Fibroblast of lung (primary cell): ENCODE measurements around the gene SYNM. TPM values are rescaled to one million over a fixed set of nuclear protein-coding genes. Genes with fewer than 3 reads are reported as not detected.

Source experiments
- DNase-seq, 2 donors: peaks; one replicate each; pipeline versions ENCODE4 v3.0.0 to v3.0.0-alpha.2; 2010; ENCODE audit warnings: low read depth in 2 of 2
- H2AFZ ChIP-seq: 2 replicates; pipeline ENCODE4 v1.5.1; 2012; ENCODE audit warnings: low read length, control low read depth, inconsistent platforms
- H3K27ac ChIP-seq: 2 replicates; pipeline ENCODE4 v1.5.1; 2011; ENCODE audit warnings: low read length, control low read depth; ENCODE audit not compliant: insufficient read depth
- H3K27me3 ChIP-seq: 2 replicates; pipeline ENCODE4 v1.5.1; 2011; ENCODE audit warnings: mild to moderate bottlenecking, low read length; ENCODE audit not compliant: control insufficient read depth, insufficient read depth
- H3K36me3 ChIP-seq: 2 replicates; pipeline ENCODE4 v1.5.1; 2011; ENCODE audit warnings: low read length; ENCODE audit not compliant: control insufficient read depth, insufficient read depth
- H3K4me1 ChIP-seq: 2 replicates; pipeline ENCODE4 v1.5.1; 2011; ENCODE audit warnings: low read length; ENCODE audit not compliant: control insufficient read depth, insufficient read depth; ENCODE audit errors: extremely low read depth
- H3K4me2 ChIP-seq: 2 replicates; pipeline ENCODE4 v1.5.1; 2011; ENCODE audit warnings: low read length, control low read depth; ENCODE audit not compliant: insufficient read depth; ENCODE audit errors: extremely low read depth
- H3K4me3 ChIP-seq, 4 experiments: fragments of 200-600 bp in 1 of 4; sonication (generic) in 1 of 4; replicated peaks in 1 of 4; 2 replicates each; pipeline ENCODE4 v1.5.1; 2011 to 2016; ENCODE audit warnings: low read length in 4 of 4, low read depth in 3 of 4, mild to moderate bottlenecking in 3 of 4, control low read depth in 2 of 4, inconsistent platforms in 1 of 4, mixed read lengths in 1 of 4; ENCODE audit not compliant: insufficient read depth in 1 of 4; ENCODE audit errors: control extremely low read depth in 1 of 4
- H3K79me2 ChIP-seq: 2 replicates; pipeline ENCODE4 v1.5.1; 2012; ENCODE audit warnings: mild to moderate bottlenecking, low read length, inconsistent platforms; ENCODE audit not compliant: control insufficient read depth, insufficient read depth
- H3K9ac ChIP-seq: 2 replicates; pipeline ENCODE4 v1.5.1; 2011; ENCODE audit warnings: mild to moderate bottlenecking, low read length, control low read depth; ENCODE audit not compliant: insufficient read depth
- H3K9me3 ChIP-seq: 2 replicates; pipeline ENCODE4 v1.5.1; 2012; ENCODE audit warnings: low read depth, low read length; ENCODE audit not compliant: control insufficient read depth, insufficient read depth
- H4K20me1 ChIP-seq: 2 replicates; pipeline ENCODE4 v1.5.1; 2011; ENCODE audit warnings: low read length; ENCODE audit not compliant: control insufficient read depth, insufficient read depth; ENCODE audit errors: extremely low read depth
- CTCF ChIP-seq, 2 donors: IDR thresholded peaks in 1 of 2; conservative IDR thresholded peaks in 1 of 2; 1 replicate in 1 of 2; 2 replicates in 1 of 2; pipeline ENCODE4 v1.5.1; 2011 to 2012; ENCODE audit warnings: low read length in 2 of 2, control low read depth in 1 of 2, inconsistent platforms in 1 of 2, low read depth in 1 of 2, mild to moderate bottlenecking in 1 of 2
- EZH2 ChIP-seq: IDR thresholded peaks from 2 replicates; pipeline ENCODE4 v1.5.1; 2012; ENCODE audit warnings: low read length, control low read depth, mild to moderate bottlenecking; ENCODE audit errors: missing control alignments
- polyA plus RNA-seq, 2 donors: library from polyadenylated mRNA; depleted of rRNA in 1 of 2; stranded (reverse) in 1 of 2; unstranded in 1 of 2; fragments of >200 nt; gene quantifications; 2 replicates each; pipeline ENCODE4 v1.2.1, GENCODE V29; 2011 to 2012; ENCODE audit warnings: missing spikeins in 1 of 2
- total RNA-seq: library from RNA; depleted of rRNA; stranded (reverse); fragments of >200 nt; gene quantifications from 2 replicates; pipeline ENCODE4 v1.2.1, GENCODE V29; 2014

Gene SYNM
- total and polyA plus RNA-seq, 2 donors (not counting 1 experiment from before 2014, with no cell fraction given) = 1.8 to 8.6 TPM

- H3K9ac ChIP-seq = no peak overlapping the region
- H3K27me3 ChIP-seq = peaks cover 14% of the 10 kb centered on the region
- no peaks in the 10 kb centered on the region for H3K36me3 ChIP-seq
- no peak overlapping the region for H3K4me2 ChIP-seq
- H2AFZ ChIP-seq = no peak overlapping the region
- H4K20me1 ChIP-seq = no peaks in the 10 kb centered on the region
- no peak for TF ChIP-seq EZH2
- TF ChIP-seq CTCF (conservative IDR thresholded peaks at IDR 0.05 in 1 of 2, IDR thresholded peaks at IDR 0.05 in 1 of 2; ENCODE audit: low read depth in 1 of 2, low read length in 2 of 2) = no peak
- no peak overlapping the region for H3K4me3 ChIP-seq
- H3K79me2 ChIP-seq = no peaks in the 10 kb centered on the region
- no peaks in the 10 kb centered on the region for H3K4me1 ChIP-seq
- no peak overlapping the region for H3K27ac ChIP-seq
- DNase-seq = peak in 1 of 2 donors; percentile 47
- no peaks in the 10 kb centered on the region for H3K9me3 ChIP-seq
Measured at GRCh38 chr15:99096894-99097426, 7.9 kb upstream of the SYNM start.

- TF ChIP-seq CTCF (conservative IDR thresholded peaks at IDR 0.05 in 1 of 2, IDR thresholded peaks at IDR 0.05 in 1 of 2; ENCODE audit: low read depth in 1 of 2, low read length in 2 of 2) = no peak
- TF ChIP-seq EZH2 = no peak
- H3K36me3 ChIP-seq = no peaks in the 10 kb centered on the region
- H4K20me1 ChIP-seq = no peaks in the 10 kb centered on the region
- H2AFZ ChIP-seq = no peak overlapping the region
- no peaks in the 10 kb centered on the region for H3K79me2 ChIP-seq
- H3K4me3 ChIP-seq = no peak overlapping the region
- H3K27ac ChIP-seq = no peak overlapping the region
- no peaks in the 10 kb centered on the region for H3K9me3 ChIP-seq
- DNase-seq = no peak
- H3K27me3 ChIP-seq = peaks cover 15% of the 10 kb centered on the region
- H3K4me2 ChIP-seq = no peak overlapping the region
- no peak overlapping the region for H3K9ac ChIP-seq
- no peaks in the 10 kb centered on the region for H3K4me1 ChIP-seq
Measured at GRCh38 chr15:99097441-99098410, 7.2 kb upstream of the SYNM start.

- no peaks in the 10 kb centered on the region for H3K79me2 ChIP-seq
- H4K20me1 ChIP-seq = no peaks in the 10 kb centered on the region
- H3K4me2 ChIP-seq = no peak overlapping the region
- H3K36me3 ChIP-seq = no peaks in the 10 kb centered on the region
- TF ChIP-seq CTCF (conservative IDR thresholded peaks at IDR 0.05 in 1 of 2, IDR thresholded peaks at IDR 0.05 in 1 of 2; ENCODE audit: low read depth in 1 of 2, low read length in 2 of 2) (no peak), EZH2 (no peak)
- H3K4me3 ChIP-seq = no peak overlapping the region
- no peak overlapping the region for H3K9ac ChIP-seq
- no peaks in the 10 kb centered on the region for H3K9me3 ChIP-seq
- no peak overlapping the region for H2AFZ ChIP-seq
- H3K4me1 ChIP-seq = no peaks in the 10 kb centered on the region
- no peak for DNase-seq
- peaks cover 16% of the 10 kb centered on the region for H3K27me3 ChIP-seq
- no peak overlapping the region for H3K27ac ChIP-seq
Measured at GRCh38 chr15:99098426-99098825, 6.5 kb upstream of the SYNM start.
